C4-2B (cell line): ENCODE data around the gene COG5.

Experiments used
- H3K27ac ChIP-seq: fragments of 450-650 bp; 2 replicates; pipeline ENCODE4 v1.5.1; 2017
- CTCF ChIP-seq: fragments of 450-650 bp; conservative IDR thresholded peaks from 2 replicates; pipeline ENCODE4 v1.5.1; 2017; ENCODE audit warnings: mild to moderate bottlenecking
- ZFX ChIP-seq: fragments of 450-650 bp; IDR thresholded peaks from 2 replicates; pipeline ENCODE4 v1.6.1; 2017

Gene COG5

GRCh38 chr7:107167483-107168232 is 396.1 kb downstream of the COG5 start:
- peak; percentile 67 for TF ChIP-seq CTCF
- TF ChIP-seq ZFX, result no peak
- H3K27ac ChIP-seq, result peak overlapping the region; percentile 64

GRCh38 chr7:107166736-107167426 is 396.8 kb downstream of the COG5 start:
- TF ChIP-seq ZFX (no peak), CTCF (no peak)
- no peak overlapping the region for H3K27ac ChIP-seq

- no peak overlapping the region for H3K27ac ChIP-seq
- TF ChIP-seq CTCF (no peak), ZFX (no peak)
Measured at GRCh38 chr7:107165341-107165740, 398.4 kb downstream of the COG5 start.

GRCh38 chr7:107164092-107164491 is 399.6 kb downstream of the COG5 start:
- no peak for TF ChIP-seq ZFX
- no peak for TF ChIP-seq CTCF
- no peak overlapping the region for H3K27ac ChIP-seq

- no peak for TF ChIP-seq CTCF
Measured at GRCh38 chr7:107162475-107162874, 401.2 kb downstream of the COG5 start.

GRCh38 chr7:107161415-107161814 is 402.3 kb downstream of the COG5 start:
- TF ChIP-seq ZFX (no peak), CTCF (no peak)
- no peak overlapping the region for H3K27ac ChIP-seq

More at GRCh38 chr7:107162475-107162874, 401.2 kb downstream of the COG5 start:
- H3K27ac ChIP-seq, result no peak overlapping the region

GRCh38 chr7:107160389-107160788 is 403.3 kb downstream of the COG5 start:
- no peak overlapping the region for H3K27ac ChIP-seq
- TF ChIP-seq ZFX, result no peak
- TF ChIP-seq CTCF, result no peak
